ENCODE measurements around the gene CLCN3.
"Not testable (repeated sequence)": the region's sequence is repeated elsewhere in the genome, so short reads cannot be mapped to it uniquely, and the experiment has no call there.

CLCN3 gene

GRCh38 chr4:169723207-169723965, 103.0 kb downstream of the CLCN3 start:
- TF ChIP-seq CTCF (IDR thresholded peaks at IDR 0.05; ENCODE audit: insufficient read depth, low read depth, low read length, missing control alignments) = no peak
- H3K4me3 ChIP-seq (ENCODE audit: low read depth, low read length) = no peak overlapping the region
- no peak for DNase-seq (ENCODE audit: low read depth)

DNA sequence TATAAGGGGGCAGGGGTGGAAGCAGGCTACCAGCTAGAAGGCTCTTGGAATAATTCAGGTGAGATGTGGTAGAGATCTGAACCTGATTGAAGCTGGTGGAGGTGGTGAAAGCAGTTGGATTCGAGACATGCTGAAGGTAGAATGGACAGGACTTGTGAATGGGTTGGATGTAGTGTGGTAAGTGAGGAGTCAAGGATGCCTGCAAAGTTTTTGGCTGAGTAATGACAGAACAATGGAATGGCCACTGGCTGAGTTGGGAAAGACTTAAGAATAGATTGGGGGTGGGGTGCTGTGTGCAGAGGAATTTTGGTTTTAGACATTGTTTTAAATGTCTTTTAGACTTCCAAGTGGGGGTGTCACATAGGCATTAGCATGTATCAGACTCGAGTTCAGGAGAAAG, 103.9 kb downstream of the CLCN3 start:
- H3K4me3 ChIP-seq (ENCODE audit: low read depth, low read length) = no peak overlapping the region
- TF ChIP-seq CTCF (IDR thresholded peaks at IDR 0.05; ENCODE audit: insufficient read depth, low read depth, low read length, missing control alignments) = no peak
- DNase-seq (ENCODE audit: low read depth) = no peak

DNA sequence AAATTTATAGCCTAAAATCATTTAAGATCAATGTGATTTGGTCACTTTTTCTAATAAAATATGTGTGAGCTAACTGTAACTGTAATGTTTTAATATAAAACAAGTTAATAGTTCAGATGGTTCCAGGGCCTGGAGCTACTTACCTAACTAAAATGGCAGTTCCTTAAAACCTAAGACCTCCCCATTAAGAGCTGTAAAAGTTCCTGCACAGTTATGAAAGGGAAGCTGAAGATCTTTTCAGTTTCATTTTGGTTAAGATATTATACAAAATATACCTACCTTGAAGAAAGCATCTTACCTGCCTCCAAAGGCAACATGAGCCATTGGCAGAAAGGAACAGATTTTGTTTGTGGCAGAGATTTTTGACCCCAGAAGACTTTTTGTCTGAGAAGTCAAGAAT, 107.2 kb downstream of the CLCN3 start:
- no peak overlapping the region for H3K4me3 ChIP-seq (ENCODE audit: low read depth, low read length)
- TF ChIP-seq CTCF (IDR thresholded peaks at IDR 0.05; ENCODE audit: insufficient read depth, low read depth, low read length, missing control alignments) = no peak
- no peak for DNase-seq (ENCODE audit: low read depth)

DNA sequence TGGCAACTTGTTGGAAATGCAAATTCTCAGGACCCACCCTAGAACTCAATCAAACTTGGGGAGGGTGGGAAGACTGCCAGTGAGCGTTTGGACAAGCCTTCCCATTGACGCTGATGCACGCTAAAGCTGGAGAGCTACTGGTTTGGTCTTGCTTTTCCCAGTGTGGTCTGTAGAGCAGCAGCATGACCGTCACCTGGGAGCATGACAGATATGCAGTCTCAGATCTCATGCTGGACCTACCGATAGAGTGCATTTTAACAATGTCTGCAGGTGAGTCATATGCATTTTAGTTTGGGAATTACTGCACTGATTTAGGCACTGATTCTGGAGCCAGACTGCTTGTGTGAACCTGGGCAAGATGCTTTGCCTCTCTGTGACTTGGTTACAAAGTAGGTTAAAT, 110.2 kb downstream of the CLCN3 start:
- H3K4me3 ChIP-seq (ENCODE audit: low read depth, low read length) = no peak overlapping the region
- no peak for DNase-seq (ENCODE audit: low read depth)
- no peak for TF ChIP-seq CTCF (IDR thresholded peaks at IDR 0.05; ENCODE audit: insufficient read depth, low read depth, low read length, missing control alignments)

DNA sequence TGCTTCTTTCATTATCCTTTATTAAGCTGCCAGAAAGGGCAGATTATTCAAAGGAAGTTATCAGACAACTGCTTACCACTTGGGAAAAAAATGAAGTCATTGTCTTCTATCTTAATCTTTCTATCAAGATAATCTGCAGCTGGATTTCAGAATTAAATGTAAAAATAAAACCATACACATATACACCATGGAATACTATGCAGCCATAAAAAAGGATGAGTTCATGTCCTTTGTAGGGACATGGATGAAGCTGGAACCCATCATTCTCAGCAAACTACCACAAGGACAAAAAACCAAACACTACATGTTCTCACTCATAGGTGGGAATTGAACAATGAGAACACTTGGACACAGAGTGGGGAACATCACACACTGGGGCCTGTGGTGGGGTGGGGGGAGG, 118.2 kb downstream of the CLCN3 start:
- DNase-seq (ENCODE audit: low read depth); H3K4me3 ChIP-seq (ENCODE audit: low read depth, low read length): not testable (repeated sequence)

DNA sequence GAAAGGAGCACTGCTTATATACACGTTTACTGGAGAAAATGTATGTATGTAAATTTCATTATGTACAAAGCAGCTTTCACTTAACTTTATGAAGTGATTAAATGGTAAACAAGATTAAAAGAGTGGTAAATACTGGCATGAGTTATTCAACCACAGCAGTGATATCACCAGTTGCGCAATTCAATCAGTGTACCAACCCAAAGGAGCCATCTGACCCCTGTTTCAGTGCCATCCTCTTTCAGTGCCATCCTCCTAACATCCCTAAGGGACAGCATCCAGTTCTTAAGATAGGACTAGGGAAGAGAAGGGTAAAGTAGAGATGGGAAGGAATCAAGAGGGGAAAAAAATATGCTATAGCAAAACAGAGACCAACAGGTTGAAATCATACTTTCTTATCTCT, 121.2 kb downstream of the CLCN3 start:
- no peak overlapping the region for H3K4me3 ChIP-seq (ENCODE audit: low read depth, low read length)
- no peak for TF ChIP-seq CTCF (IDR thresholded peaks at IDR 0.05; ENCODE audit: insufficient read depth, low read depth, low read length, missing control alignments)
- DNase-seq (ENCODE audit: low read depth) = no peak

DNA sequence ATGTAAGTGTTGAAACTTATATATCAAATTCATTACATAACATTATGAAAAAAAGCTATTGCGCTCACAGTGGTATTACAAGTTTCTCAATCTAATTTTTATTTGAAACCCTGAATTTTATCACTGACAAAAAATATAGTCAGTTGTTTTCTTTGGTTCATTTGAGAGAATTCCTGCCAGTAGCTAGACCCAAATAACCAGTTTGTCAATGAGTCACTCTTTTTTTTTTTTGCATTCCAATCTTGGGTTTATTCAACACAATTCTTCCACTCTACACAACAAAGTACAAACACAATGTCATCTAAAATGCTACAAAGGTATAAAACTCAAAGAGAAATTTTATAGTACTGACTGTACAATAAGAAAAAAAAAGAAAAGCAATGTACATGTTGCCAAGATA, 124.2 kb downstream of the CLCN3 start:
- no peak for DNase-seq (ENCODE audit: low read depth)
- no peak for TF ChIP-seq CTCF (IDR thresholded peaks at IDR 0.05; ENCODE audit: insufficient read depth, low read depth, low read length, missing control alignments)
- H3K4me3 ChIP-seq (ENCODE audit: low read depth, low read length) = no peak overlapping the region
